Measurements from ENCODE around the gene TIMELESS. TPM values are rescaled to one million over a fixed set of nuclear protein-coding genes. Genes with fewer than 3 reads are reported as not detected.

Gene TIMELESS
- total RNA-seq, 1 experiment from 2014 or later = 26.5 TPM

DNA sequence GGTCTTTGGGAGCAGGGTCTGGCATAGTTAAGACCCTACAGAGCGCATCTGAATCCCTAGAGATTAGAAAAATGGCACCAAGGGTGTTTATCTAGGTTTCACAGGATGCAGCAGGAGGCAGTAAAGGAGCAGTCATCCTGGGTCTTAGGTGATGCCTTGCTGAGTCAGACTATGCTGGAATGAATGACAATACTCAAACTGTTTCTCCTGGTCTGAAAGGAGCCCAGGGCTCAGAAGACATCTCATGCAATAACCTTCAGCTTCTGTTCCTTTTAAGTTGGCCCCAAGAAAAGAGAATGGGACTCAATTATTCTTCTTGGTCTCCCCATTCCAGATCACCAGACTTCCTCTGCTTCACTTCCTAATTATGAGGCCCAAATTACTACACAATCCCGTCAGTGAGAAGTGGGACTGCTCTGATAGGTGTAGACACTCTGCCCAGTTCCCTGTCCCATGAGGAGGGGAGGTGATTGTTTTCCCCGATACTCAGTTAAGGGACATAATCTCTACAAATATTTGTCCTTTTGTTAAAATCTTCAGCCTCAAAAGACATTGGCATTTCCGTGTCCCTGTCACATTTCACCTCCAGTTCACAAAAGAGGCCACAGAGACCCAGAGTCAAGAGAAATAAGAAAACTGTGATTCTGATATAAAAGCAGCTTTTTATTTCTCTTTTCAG is 71.8 kb downstream of the TIMELESS start:
- H3K9ac ChIP-seq (ENCODE audit: low read length) = no peak overlapping the region
- H3K9me3 ChIP-seq (ENCODE audit: low read length) = no peaks in the 10 kb centered on the region
- no peaks in the 10 kb centered on the region for H3K36me3 ChIP-seq (ENCODE audit: low read depth, low read length)
- peak; percentile 80 for DNase-seq
- no peak overlapping the region for H3K27ac ChIP-seq (ENCODE audit: low read length)
- no peaks in the 10 kb centered on the region for H3F3A ChIP-seq (ENCODE audit: low read length, unreplicated experiment)
- H3K4me2 ChIP-seq (ENCODE audit: low read length) = peak overlapping the region; percentile 20
- peaks cover 10% of the 10 kb centered on the region for H3K4me1 ChIP-seq (ENCODE audit: insufficient read depth, low read length)
- H3K9me2 ChIP-seq (replicated peaks; ENCODE audit: low read length) = no peaks in the 10 kb centered on the region
- H3K27me3 ChIP-seq (ENCODE audit: low read length) = no peaks in the 10 kb centered on the region
- POLR2A ChIA-PET (ENCODE audit: unreplicated experiment) = no interaction called here
- peak; percentile 98 for ATAC-seq
- H3K4me3 ChIP-seq (ENCODE audit: low read length) = no peak overlapping the region
- TF ChIP-seq EZH2 (IDR thresholded peaks at IDR 0.05; ENCODE audit: low read length, unreplicated experiment) = no peak
- TF ChIP-seq, protein P1, sequence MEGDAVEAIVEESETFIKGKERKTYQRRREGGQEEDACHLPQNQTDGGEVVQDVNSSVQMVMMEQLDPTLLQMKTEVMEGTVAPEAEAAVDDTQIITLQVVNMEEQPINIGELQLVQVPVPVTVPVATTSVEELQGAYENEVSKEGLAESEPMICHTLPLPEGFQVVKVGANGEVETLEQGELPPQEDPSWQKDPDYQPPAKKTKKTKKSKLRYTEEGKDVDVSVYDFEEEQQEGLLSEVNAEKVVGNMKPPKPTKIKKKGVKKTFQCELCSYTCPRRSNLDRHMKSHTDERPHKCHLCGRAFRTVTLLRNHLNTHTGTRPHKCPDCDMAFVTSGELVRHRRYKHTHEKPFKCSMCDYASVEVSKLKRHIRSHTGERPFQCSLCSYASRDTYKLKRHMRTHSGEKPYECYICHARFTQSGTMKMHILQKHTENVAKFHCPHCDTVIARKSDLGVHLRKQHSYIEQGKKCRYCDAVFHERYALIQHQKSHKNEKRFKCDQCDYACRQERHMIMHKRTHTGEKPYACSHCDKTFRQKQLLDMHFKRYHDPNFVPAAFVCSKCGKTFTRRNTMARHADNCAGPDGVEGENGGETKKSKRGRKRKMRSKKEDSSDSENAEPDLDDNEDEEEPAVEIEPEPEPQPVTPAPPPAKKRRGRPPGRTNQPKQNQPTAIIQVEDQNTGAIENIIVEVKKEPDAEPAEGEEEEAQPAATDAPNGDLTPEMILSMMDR (conservative IDR thresholded peaks at IDR 0.05; ENCODE audit: low read depth, low read length) = peak; percentile 66
- H3K79me2 ChIP-seq (ENCODE audit: low read length) = no peaks in the 10 kb centered on the region
- no TSS peak for BruUV-seq (replicated peaks)
- CTCF ChIA-PET = interaction anchor here (1.1 kb wide), 1 partner anchor 87 kb away, joined by 4 read pairs; no protein-coding TSS in a partner anchor
- H4K20me1 ChIP-seq (ENCODE audit: low read length) = no peaks in the 10 kb centered on the region
- intact Hi-C loops (cut with micrococcal nuclease) = loop anchor here (1.0 kb wide), 1 partner anchor 87 kb away; no protein-coding TSS in a partner anchor
- peak overlapping the region; percentile 68 for H2AFZ ChIP-seq (ENCODE audit: low read length)

DNA sequence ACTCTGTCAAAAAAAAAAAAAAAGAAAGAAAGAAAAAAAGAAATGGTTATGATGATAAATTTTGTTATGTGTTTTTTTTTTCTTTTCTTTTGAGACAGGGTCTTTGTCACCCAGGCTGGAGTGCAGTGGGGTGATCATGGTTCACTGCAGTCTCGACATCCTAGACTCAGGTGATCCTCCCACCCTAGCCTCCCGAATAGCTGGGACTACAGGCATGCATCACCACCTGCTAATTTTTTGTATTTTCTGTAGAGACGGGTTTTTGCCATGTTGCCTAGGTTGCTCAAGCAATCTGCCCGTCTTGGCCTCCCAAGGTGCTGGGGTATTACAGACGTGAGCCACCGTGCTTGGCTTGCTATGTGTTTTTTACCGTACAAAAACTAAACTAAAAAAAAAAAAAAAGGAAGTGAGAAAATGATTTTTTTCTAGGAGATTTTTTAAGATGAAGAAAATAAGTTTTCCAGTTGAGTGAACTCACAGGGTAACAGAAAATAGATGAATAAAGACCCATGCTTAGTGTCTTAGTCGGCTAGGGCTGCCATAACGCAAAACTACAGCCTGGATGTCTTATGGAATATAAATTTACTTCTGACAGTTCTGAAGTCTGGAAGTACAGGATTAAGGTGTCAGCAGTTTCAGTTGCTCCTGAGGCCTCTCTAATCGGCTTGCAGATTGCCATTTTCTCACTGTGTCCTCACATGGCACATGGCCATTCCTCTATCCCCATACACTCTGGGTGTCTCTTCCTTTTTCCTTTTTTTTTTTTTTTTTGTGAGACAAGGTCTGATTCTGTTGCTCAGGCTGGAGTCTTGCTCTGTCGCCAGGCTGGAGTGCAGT is 73.4 kb downstream of the TIMELESS start:
- no peaks in the 10 kb centered on the region for H4K20me1 ChIP-seq (ENCODE audit: low read length)
- CTCF ChIA-PET = interaction anchor here (0.7 kb wide), 1 partner anchor 60 kb away, joined by 3 read pairs; the partner anchor contains the start of gene CNPY2
- BruUV-seq (replicated peaks) = no TSS peak

More for the DNA sequence above, 73.4 kb downstream of the TIMELESS start:
- Histone ChIP-seq H3K36me3 (ENCODE audit: low read depth, low read length) (no peaks in the 10 kb centered on the region), H3K9me3 (ENCODE audit: low read length) (no peaks in the 10 kb centered on the region), H3K4me3 (ENCODE audit: low read length) (no peak overlapping the region), H3K4me2 (ENCODE audit: low read length) (no peak overlapping the region), H3K9me2 (replicated peaks; ENCODE audit: low read length) (no peaks in the 10 kb centered on the region), H3F3A (ENCODE audit: low read length, unreplicated experiment) (no peaks in the 10 kb centered on the region), H3K4me1 (ENCODE audit: insufficient read depth, low read length) (peaks cover 10% of the 10 kb centered on the region), H3K79me2 (ENCODE audit: low read length) (no peaks in the 10 kb centered on the region), H3K27me3 (ENCODE audit: low read length) (no peaks in the 10 kb centered on the region), H3K9ac (ENCODE audit: low read length) (no peak overlapping the region), H3K27ac (ENCODE audit: low read length) (no peak overlapping the region), H2AFZ (ENCODE audit: low read length) (no peak overlapping the region)
- DNase-seq = no peak
- POLR2A ChIA-PET (ENCODE audit: unreplicated experiment) = no interaction called here
- no peak for ATAC-seq
- TF ChIP-seq EZH2phosphoT487 (IDR thresholded peaks at IDR 0.05; ENCODE audit: borderline replicate concordance, low read length) (no peak), EZH2 (IDR thresholded peaks at IDR 0.05; ENCODE audit: low read length, unreplicated experiment) (no peak)
- TF ChIP-seq, protein P1 (conservative IDR thresholded peaks at IDR 0.05; ENCODE audit: low read depth, low read length) = no peak
- intact Hi-C loops (cut with micrococcal nuclease) = no loop called here
